IMR-90 (cell line): ENCODE data around the gene C22orf31. TPM values are rescaled to one million over a fixed set of nuclear protein-coding genes. Genes with fewer than 3 reads are reported as not detected.

ENCODE experiments used
- ATAC-seq: fragments of 200-7000 bp; cut with Tn5 transposase; 2 replicates; pipeline ENCODE4 v1.9.1; 2020; ENCODE audit warnings: low read depth, mild to moderate bottlenecking, moderate library complexity
- BruUV-seq: library from RNA; stranded (reverse); fragments of 400-500 nt; replicated peaks from 2 replicates; lab custom pipeline; 2021; lab: Mats Ljungman, UMichigan
- CTCF ChIA-PET: fragments of 300-600 bp; formaldehyde crosslinking; extraction: SDS; loops from one replicate; lab custom pipeline; 2021; ENCODE audit warnings: antibody characterized with exemption; lab: Yijun Ruan, JAX
- POLR2A ChIA-PET: fragments of 300-600 bp; sonication (Branson Sonifier 250); formaldehyde crosslinking; loops from one replicate; lab custom pipeline; 2022; ENCODE audit warnings: antibody characterized with exemption; ENCODE audit not compliant: unreplicated experiment; lab: Charles Lee
- DNase-seq: peaks from one replicate; pipeline ENCODE4 v3.0.0; 2013
- H2AFZ ChIP-seq: replicated peaks from 2 replicates; pipeline ENCODE3; 2013; ENCODE audit warnings: low read length, mild to moderate bottlenecking; ENCODE audit not compliant: poor library complexity
- H2AK5ac ChIP-seq: 2 replicates; pipeline ENCODE4 v1.6.1; 2013; ENCODE audit warnings: low read depth, low read length, inconsistent platforms
- H2AK9ac ChIP-seq: replicated peaks from 2 replicates; pipeline ENCODE3; 2013; ENCODE audit warnings: mild to moderate bottlenecking, low read depth, low read length, moderate library complexity; ENCODE audit not compliant: poor library complexity
- H2BK120ac ChIP-seq: 2 replicates; pipeline ENCODE4 v1.6.1; 2013; ENCODE audit warnings: low read depth, low read length, inconsistent platforms
- H2BK15ac ChIP-seq: 3 replicates; pipeline ENCODE4 v1.6.1; 2013; ENCODE audit warnings: low read depth, low read length, inconsistent platforms
- H2BK20ac ChIP-seq: 2 replicates; pipeline ENCODE4 v1.6.1; 2013; ENCODE audit warnings: low read depth, mild to moderate bottlenecking, inconsistent platforms, low read length, moderate library complexity
- H2BK5ac ChIP-seq: 2 replicates; pipeline ENCODE4 v1.6.1; 2013; ENCODE audit warnings: mild to moderate bottlenecking, low read depth, low read length, inconsistent platforms; ENCODE audit not compliant: poor library complexity, severe bottlenecking
- H3K14ac ChIP-seq: replicated peaks from 2 replicates; pipeline ENCODE4 v1.6.1; 2013; ENCODE audit warnings: low read depth, low read length, inconsistent platforms
- H3K18ac ChIP-seq: 2 replicates; pipeline ENCODE4 v1.6.1; 2013; ENCODE audit warnings: low read depth, low read length, control low read depth
- H3K23ac ChIP-seq: 2 replicates; pipeline ENCODE4 v1.6.1; 2013; ENCODE audit warnings: low read depth, low read length, inconsistent platforms
- H3K27ac ChIP-seq: 2 replicates; pipeline ENCODE4 v1.5.1; 2013; ENCODE audit warnings: mild to moderate bottlenecking, control low read depth, low read length; ENCODE audit not compliant: insufficient read depth
- H3K27me3 ChIP-seq: 2 replicates; pipeline ENCODE4 v1.6.1; 2013; ENCODE audit warnings: low read length; ENCODE audit not compliant: control insufficient read depth, insufficient read depth
- H3K36me3 ChIP-seq: 2 replicates; pipeline ENCODE4 v1.6.1; 2013; ENCODE audit warnings: low read length, mixed read lengths; ENCODE audit not compliant: control insufficient read depth, insufficient read depth
- H3K4ac ChIP-seq: 2 replicates; pipeline ENCODE4 v1.6.1; 2013; ENCODE audit warnings: low read depth, low read length, inconsistent platforms
- H3K4me1 ChIP-seq: 2 replicates; pipeline ENCODE4 v1.6.1; 2013; ENCODE audit warnings: low read length, mixed read lengths; ENCODE audit not compliant: control insufficient read depth, insufficient read depth
- H3K4me2 ChIP-seq: 2 replicates; pipeline ENCODE4 v1.6.1; 2013; ENCODE audit warnings: low read depth, mild to moderate bottlenecking, control low read depth, low read length, moderate library complexity
- H3K4me3 ChIP-seq: 2 replicates; pipeline ENCODE4 v1.5.1; 2013; ENCODE audit warnings: low read depth, mild to moderate bottlenecking, control low read depth, low read length, moderate library complexity; ENCODE audit not compliant: insufficient read depth
- H3K56ac ChIP-seq: 2 replicates; pipeline ENCODE4 v1.6.1; 2013; ENCODE audit warnings: low read length, inconsistent platforms; ENCODE audit not compliant: insufficient read depth; ENCODE audit errors: extremely low read depth
- H3K79me1 ChIP-seq, 2 experiments: 2 replicates each; pipeline ENCODE4 v1.6.1; 2013; ENCODE audit warnings: low read length in 2 of 2, inconsistent platforms in 1 of 2, low read depth in 1 of 2
- H3K9ac ChIP-seq: 2 replicates; pipeline ENCODE4 v1.6.1; 2013; ENCODE audit warnings: low read depth, low read length, control low read depth
- H3K9me1 ChIP-seq: 2 replicates; pipeline ENCODE4 v1.6.1; 2013; ENCODE audit warnings: low read length, inconsistent platforms; ENCODE audit not compliant: insufficient read depth
- H3K9me3 ChIP-seq: 2 replicates; pipeline ENCODE4 v1.6.1; 2013; ENCODE audit warnings: low read length; ENCODE audit not compliant: control insufficient read depth, insufficient read depth
- H4K20me1 ChIP-seq: 2 replicates; pipeline ENCODE4 v1.6.1; 2013; ENCODE audit warnings: low read length, inconsistent platforms; ENCODE audit not compliant: insufficient read depth
- H4K5ac ChIP-seq: 2 replicates; pipeline ENCODE4 v1.6.1; 2013; ENCODE audit warnings: mild to moderate bottlenecking, low read depth, low read length, control low read depth
- H4K8ac ChIP-seq, 2 experiments: 2 replicates each; pipeline ENCODE4 v1.6.1; 2013; ENCODE audit warnings: low read depth in 2 of 2, low read length in 2 of 2, control low read depth in 1 of 2, inconsistent platforms in 1 of 2
- H4K91ac ChIP-seq: 2 replicates; pipeline ENCODE4 v1.6.1; 2013; ENCODE audit warnings: low read depth, low read length, inconsistent platforms; ENCODE audit not compliant: insufficient read depth
- BHLHE40 ChIP-seq: fragments of 150-350 bp; IDR thresholded peaks from 2 replicates; pipeline ENCODE4 v1.6.1; 2016; ENCODE audit warnings: mild to moderate bottlenecking, low read depth, low read length
- CEBPB ChIP-seq: IDR thresholded peaks from 2 replicates; pipeline ENCODE4 v1.6.1; 2012; ENCODE audit warnings: low read depth, low read length, improper control_type of control experiment
- CHD1 ChIP-seq: IDR thresholded peaks from 2 replicates; pipeline ENCODE4 v1.6.1; 2012; ENCODE audit warnings: low read depth, low read length, improper control_type of control experiment
- ELK1 ChIP-seq: fragments of 150-350 bp; IDR thresholded peaks from 2 replicates; pipeline ENCODE4 v1.6.1; 2016; ENCODE audit warnings: low read depth, mild to moderate bottlenecking, low read length, moderate library complexity, borderline replicate concordance
- FOS ChIP-seq: fragments of 150-350 bp; IDR thresholded peaks from 2 replicates; pipeline ENCODE4 v1.6.1; 2016; ENCODE audit warnings: low read depth, low read length
- MXI1 ChIP-seq: IDR thresholded peaks from 2 replicates; pipeline ENCODE4 v1.6.1; 2012; ENCODE audit warnings: low read depth, mild to moderate bottlenecking, low read length, moderate library complexity, borderline replicate concordance
- NFE2L2 ChIP-seq: fragments of 150-350 bp; IDR thresholded peaks from 2 replicates; pipeline ENCODE4 v1.6.1; 2016; ENCODE audit warnings: low read depth, mild to moderate bottlenecking, low read length
- POLR2A ChIP-seq: IDR thresholded peaks from 2 replicates; pipeline ENCODE4 v1.6.1; 2012; ENCODE audit warnings: mild to moderate bottlenecking, low read depth, low read length
- RCOR1 ChIP-seq: IDR thresholded peaks from 2 replicates; pipeline ENCODE4 v1.6.1; 2012; ENCODE audit warnings: mild to moderate bottlenecking, low read length, improper control_type of control experiment; ENCODE audit not compliant: insufficient replicate concordance
- SMC3 ChIP-seq: fragments of 150-350 bp; IDR thresholded peaks from 2 replicates; pipeline ENCODE4 v1.6.1; 2016; ENCODE audit warnings: low read depth, mild to moderate bottlenecking, antibody characterized with exemption, low read length, moderate library complexity
- WGBS, 2 experiments: methylation state at CpG; one replicate each; pipeline versions ENCODE4 v1.1.5 to v1.1.7; 2013; ENCODE audit warnings: missing lambda C conversion rate in 2 of 2; ENCODE audit not compliant: insufficient read length in 1 of 2; ENCODE audit errors: extremely low coverage in 2 of 2; 5-methylcytosine and 5-hydroxymethylcytosine counted together
- dilution Hi-C: fragments of 300-500 bp; cut with HindIII; formaldehyde crosslinking; loops from one replicate; pipeline ENCODE4 v1.14.3; 2018; ENCODE audit warnings: low sequenced_read_pairs; ENCODE audit not compliant: unreplicated experiment
- in situ Hi-C: fragments of 300-500 bp; cut with MboI; formaldehyde crosslinking; loops from 3 replicates; pipeline ENCODE4 v1.14.3; 2019; ENCODE audit warnings: low sequenced_read_pairs, inconsistent platforms, mixed read lengths
- intact Hi-C: fragments of 100-400 bp; cut with micrococcal nuclease; formaldehyde crosslinking; loops from 2 replicates; pipeline ENCODE4 v1.10.0; 2022
- polyA plus RNA-seq, 3 experiments: library from polyadenylated mRNA; depleted of rRNA; stranded (reverse); fragments of >200 nt; gene quantifications; 2 replicates each; pipeline ENCODE4 v1.2.3, GENCODE V29; 2012; ENCODE audit warnings: low replicate concordance in 1 of 3
- total RNA-seq: library from RNA; depleted of rRNA; stranded (reverse); fragments of >200 nt; gene quantifications from 2 replicates; pipeline ENCODE4 v1.2.3, GENCODE V29; 2012

The C22orf31 gene
- total and polyA plus RNA-seq, 2 of the 4 experiments (the other 2 are of a cell fraction), result not detected

- Histone ChIP-seq H2BK20ac (no peak overlapping the region), H4K5ac (no peak overlapping the region), H3K27ac (no peak overlapping the region), H2AK9ac (no peak overlapping the region), H2AFZ (no peak overlapping the region), H3K4me1 (no peaks in the 10 kb centered on the region), H2BK15ac (no peak overlapping the region), H3K79me1 (no peaks in the 10 kb centered on the region), H3K23ac (no peak overlapping the region), H3K36me3 (no peaks in the 10 kb centered on the region), H3K4me2 (no peak overlapping the region), H4K20me1 (no peaks in the 10 kb centered on the region), H3K9me1 (no peaks in the 10 kb centered on the region), H4K91ac (no peak overlapping the region), H2BK120ac (no peak overlapping the region), H4K8ac (no peak overlapping the region), H3K14ac (no peak overlapping the region), H2AK5ac (no peak overlapping the region), H2BK5ac (no peak overlapping the region), H3K9ac (no peak overlapping the region), H3K18ac (no peak overlapping the region), H3K4me3 (no peak overlapping the region), H3K56ac (no peak overlapping the region), H3K4ac (no peak overlapping the region), H3K9me3 (no peaks in the 10 kb centered on the region), H3K27me3 (peaks cover 5% of the 10 kb centered on the region; the same call in 1 of the 2 replicates)
- no peak for TF ChIP-seq SMC3
- TF ChIP-seq POLR2A, result no peak
- TF ChIP-seq MXI1, result no peak
- no peak for TF ChIP-seq CEBPB
- TF ChIP-seq NFE2L2, result no peak
- no peak for TF ChIP-seq ELK1
- TF ChIP-seq BHLHE40, result no peak
- no peak for TF ChIP-seq CHD1
- no peak for TF ChIP-seq RCOR1
- no peak for TF ChIP-seq FOS
- ATAC-seq, result no peak
- ChIA-PET POLR2A (no interaction called here), CTCF (no interaction called here)
- intact Hi-C loops (no loop called here), in situ Hi-C loops (no loop called here), dilution Hi-C loops (no loop called here)
- DNase-seq, result no peak
- WGBS, 2 experiments, result no CpG with 5 or more reads among the region's 3 CpGs
- no TSS peak for BruUV-seq
These were observed 5.2 kb downstream of the C22orf31 start for GRCh38 chr22:29056472-29056871.
